Globus pallidus (tissue), 1 donor: ENCODE data around the gene TNXB.
"Not testable (repeated sequence)": the region's sequence is repeated elsewhere in the genome, so short reads cannot be mapped to it uniquely, and the experiment has no call there.

ENCODE experiments used
- DNase-seq: peaks from one replicate; pipeline ENCODE4 v3.0.0-alpha.2; 2015; ENCODE audit warnings: low spot score

Gene TNXB

DNA sequence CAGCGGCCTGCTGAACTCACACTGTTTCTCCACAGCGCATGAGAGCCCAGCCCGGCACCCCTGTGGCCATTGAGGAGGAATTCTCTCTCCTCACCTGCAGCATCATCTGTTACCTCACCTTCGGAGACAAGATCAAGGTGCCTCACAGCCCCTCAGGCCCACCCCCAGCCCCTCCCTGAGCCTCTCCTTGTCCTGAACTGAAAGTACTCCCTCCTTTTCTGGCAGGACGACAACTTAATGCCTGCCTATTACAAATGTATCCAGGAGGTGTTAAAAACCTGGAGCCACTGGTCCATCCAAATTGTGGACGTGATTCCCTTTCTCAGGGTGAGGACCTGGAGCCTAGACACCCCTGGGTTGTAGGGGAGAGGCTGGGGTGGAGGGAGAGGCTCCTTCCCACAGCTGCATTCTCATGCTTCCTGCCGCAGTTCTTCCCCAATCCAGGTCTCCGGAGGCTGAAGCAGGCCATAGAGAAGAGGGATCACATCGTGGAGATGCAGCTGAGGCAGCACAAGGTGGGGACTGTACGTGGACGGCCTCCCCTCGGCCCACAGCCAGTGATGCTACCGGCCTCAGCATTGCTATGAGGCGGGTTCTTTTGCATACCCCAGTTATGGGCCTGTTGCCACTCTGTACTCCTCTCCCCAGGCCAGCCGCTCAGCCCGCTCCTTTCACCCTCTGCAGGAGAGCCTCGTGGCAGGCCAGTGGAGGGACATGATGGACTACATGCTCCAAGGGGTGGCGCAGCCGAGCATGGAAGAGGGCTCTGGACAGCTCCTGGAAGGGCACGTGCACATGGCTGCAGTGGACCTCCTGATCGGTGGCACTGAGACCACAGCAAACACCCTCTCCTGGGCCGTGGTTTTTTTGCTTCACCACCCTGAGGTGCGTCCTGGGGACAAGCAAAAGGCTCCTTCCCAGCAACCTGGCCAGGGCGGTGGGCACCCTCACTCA, 69.5 kb downstream of the TNXB start:
- DNase-seq: not testable (repeated sequence)

DNA sequence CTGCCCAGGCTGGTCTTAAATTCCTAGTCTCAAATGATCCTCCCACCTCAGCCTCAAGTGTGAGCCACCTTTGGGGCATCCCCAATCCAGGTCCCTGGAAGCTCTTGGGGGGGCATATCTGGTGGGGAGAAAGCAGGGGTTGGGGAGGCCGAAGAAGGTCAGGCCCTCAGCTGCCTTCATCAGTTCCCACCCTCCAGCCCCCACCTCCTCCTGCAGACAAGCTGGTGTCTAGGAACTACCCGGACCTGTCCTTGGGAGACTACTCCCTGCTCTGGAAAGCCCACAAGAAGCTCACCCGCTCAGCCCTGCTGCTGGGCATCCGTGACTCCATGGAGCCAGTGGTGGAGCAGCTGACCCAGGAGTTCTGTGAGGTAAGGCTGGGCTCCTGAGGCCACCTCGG, 70.3 kb downstream of the TNXB start:
- not testable (repeated sequence) for DNase-seq

DNA sequence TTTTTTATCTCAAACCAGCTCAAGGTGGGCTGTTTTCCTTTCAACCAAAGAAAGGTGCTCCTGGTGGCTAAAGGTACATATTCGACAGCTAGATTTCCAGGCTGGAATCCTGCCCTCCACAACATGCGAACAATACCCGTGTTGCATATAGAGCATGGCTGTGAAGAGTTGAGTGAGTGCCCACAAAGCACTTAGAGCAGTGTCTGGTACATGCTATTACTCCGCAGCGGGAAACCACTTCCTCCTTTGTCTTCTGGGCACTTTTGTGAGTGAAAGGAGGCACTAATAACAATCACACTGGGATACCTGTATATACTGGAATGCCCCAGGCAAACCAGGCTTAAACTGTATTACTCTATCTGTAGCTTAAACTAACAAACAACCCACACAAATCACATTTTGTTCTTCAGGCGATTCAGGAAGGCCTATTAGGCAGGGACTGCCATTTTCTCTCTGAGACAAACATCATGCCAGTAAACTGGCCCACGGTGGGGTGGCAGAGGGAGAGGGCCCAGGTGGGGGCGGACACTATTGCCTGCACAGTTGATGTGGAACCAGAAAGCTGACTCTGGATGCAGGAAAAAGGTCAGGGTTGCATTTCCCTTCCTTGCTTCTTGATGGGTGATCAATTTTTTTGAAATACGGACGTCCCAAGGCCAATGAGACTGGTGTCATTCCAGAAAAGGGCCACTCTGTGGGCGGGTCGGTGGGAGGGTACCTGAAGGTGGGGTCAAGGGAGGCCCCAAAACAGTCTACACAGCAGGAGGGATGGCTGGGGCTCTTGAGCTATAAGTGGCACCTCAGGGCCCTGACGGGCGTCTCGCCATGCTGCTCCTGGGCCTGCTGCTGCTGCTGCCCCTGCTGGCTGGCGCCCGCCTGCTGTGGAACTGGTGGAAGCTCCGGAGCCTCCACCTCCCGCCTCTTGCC, 71.3 kb downstream of the TNXB start, which contains the start of gene CYP21A2:
Gene CYP21A2 (plus strand): TSS at position 818 of the 927 bp plus-strand sequence. CDS start 8 bp downstream, at position 826.
- not testable (repeated sequence) for DNase-seq

DNA sequence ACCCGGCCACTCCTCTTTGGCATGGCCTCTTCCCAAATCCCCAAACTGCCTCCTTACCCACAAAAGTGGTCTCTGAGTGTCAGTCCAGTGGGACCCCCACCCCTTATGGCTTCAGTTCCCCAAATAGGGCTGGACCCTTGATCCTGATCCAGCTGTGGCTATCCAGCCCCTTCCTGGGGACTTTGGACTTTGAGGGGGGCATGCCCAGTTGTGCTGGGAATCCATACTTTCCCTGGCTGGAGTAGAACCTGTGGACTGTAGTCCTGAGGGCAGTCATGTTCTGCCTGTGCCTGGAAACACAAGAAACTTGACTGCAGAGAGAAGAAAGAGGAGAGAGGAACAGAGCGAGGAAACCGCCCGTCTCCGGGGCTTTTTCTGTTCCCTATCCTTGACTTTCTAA, 72.0 kb downstream of the TNXB start:
- not testable (repeated sequence) for DNase-seq

DNA sequence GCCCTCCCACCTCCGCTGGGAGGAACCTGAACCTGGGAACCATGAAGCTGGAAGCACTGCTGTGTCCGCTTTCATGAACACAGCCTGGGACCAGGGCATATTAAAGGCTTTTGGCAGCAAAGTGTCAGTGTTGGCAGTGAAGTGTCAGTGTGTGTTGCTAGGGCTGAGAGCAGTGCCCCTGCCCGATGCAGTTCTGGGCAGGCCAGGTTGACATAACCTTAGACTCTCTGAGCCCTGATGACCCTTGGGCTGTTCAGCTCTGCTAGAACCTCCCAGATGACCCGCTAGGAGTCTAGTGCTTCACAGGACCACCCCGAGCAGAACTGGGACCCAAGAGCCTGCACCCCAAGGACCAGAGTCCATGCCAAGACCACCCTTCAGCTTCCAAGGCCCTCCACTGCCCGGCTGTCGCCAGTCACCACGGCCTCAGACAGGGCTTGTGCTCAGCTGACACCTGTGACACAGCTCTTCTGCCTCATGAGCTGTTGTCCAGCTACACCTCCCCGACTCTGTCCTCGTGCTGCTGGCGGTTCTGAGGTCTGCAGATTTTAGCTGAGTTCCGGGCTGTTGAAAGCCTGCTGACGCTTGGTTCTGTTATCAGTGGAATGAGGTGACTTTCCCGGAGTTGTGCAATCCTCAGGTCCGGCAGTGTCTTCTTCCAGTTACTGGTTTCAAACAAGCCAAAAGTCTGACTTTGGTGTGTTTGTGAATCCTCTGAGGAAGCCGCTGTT, 73.7 kb downstream of the TNXB start:
- DNase-seq: not testable (repeated sequence)

DNA sequence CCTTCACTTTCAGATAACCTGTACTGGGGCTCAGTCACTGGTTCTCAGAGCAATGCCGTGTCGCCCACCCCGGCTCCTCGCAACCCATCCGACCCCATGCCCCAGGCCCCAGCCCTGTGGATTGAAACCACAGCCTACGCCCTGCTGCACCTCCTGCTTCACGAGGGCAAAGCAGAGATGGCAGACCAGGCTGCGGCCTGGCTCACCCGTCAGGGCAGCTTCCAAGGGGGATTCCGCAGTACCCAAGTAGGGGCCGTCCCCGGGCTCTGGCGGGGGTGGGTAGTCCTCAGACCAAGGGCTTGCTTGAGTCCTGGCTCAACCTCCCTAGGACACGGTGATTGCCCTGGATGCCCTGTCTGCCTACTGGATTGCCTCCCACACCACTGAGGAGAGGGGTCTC, 79.6 kb downstream of the TNXB start:
- not testable (repeated sequence) for DNase-seq

DNA sequence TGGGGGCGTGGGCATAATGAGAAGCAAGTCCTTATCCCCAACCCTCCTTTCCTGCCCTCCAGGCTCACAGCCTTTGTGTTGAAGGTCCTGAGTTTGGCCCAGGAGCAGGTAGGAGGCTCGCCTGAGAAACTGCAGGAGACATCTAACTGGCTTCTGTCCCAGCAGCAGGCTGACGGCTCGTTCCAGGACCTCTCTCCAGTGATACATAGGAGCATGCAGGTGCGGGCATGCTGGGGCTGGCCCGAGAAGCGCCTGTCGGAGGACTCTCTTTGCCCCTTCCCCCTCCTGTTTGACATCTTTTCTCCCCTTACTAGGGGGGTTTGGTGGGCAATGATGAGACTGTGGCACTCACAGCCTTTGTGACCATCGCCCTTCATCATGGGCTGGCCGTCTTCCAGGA, 80.5 kb downstream of the TNXB start:
- DNase-seq: not testable (repeated sequence)

DNA sequence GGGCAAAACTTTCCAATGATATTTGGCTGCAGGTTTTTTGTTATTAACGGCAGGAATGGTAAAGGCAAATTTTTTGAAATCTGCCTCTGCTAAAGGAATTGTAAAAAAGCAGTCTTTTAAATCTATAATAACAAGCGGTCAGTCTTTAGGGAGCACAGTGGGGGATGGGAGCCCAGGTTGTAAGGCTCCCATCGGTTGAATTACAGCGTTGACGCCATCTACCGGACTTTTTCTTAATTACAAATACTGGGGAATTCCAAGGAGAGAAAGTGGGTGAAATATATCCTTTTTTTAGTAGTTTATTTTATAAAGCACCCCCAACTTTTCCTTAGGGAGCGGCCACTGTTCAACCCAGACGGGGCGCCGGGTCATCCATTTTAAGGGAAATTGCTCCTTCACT, 87.0 kb downstream of the TNXB start:
- DNase-seq: not testable (repeated sequence)

DNA sequence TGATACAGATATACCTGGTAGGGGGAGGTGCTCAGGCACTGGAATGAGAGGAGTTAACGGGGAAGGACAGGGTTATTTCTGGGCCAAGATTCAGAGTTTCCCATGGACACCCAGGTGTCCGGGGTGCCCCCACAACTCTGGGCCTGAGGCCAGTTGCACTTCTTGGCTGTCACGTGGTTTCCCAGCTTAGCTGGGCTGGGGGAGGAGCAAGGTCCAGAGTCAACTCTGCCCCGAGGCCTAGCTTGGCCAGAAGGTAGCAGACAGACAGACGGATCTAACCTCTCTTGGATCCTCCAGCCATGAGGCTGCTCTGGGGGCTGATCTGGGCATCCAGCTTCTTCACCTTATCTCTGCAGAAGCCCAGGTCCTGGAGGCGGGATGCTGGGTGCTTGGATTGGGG, 94.6 kb downstream of the TNXB start, which contains the start of gene C4B:
Gene C4B (plus strand): TSS at position 249 of the 400 bp plus-strand sequence. CDS start 51 bp downstream, at position 300.
- not testable (repeated sequence) for DNase-seq

DNA sequence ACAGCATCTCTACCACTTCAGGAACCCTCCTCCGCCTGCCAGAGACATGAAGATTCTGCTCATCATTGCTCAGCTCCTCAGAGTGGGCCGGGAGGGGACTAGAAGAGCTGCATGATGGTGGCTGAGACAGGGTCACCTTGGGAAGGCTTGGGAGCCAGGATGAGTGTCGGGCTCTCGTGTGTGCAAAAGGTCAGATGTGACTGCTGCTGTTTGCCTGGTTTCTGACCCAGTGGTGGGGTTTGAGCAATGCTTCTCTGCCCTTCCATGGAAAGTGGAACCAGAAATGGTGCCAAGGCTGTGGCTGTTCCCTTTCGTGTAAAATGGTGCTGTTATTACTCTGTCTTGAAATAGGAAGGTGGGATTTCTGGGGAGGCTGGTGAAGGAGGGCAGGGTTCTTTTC, 95.4 kb downstream of the TNXB start:
- not testable (repeated sequence) for DNase-seq

DNA sequence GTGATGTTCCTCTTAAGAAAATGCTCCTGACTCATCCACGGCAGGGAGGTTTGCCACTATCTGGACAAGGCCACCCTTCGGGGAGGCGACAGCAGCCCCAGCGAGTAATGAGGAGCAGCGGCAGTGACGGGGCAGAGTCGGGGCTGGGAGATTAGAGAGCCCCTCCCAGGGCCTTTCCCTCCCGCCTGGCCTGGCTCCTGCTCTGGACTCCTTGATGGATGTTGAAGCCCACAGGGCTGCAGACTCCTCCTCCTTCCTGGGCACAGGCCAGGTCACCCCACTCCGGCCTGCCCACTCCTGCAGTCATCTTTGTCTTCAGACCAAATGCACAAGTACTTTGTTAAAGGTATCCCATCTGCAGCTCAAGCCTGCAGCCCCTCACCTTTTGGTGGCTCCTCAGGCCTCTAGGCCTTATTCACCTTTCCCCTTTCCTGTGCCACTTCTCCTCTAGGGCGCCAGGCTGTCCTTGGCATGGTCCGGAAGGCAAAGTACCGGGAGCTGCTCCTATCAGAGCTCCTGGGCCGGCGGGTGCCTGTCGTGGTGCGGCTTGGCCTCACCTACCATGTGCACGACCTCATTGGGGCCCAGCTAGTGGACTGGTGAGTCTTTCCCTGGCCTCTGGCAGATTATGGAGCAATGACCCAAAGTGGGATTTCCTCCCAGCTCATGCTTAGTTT, 96.1 kb downstream of the TNXB start:
- not testable (repeated sequence) for DNase-seq

DNA sequence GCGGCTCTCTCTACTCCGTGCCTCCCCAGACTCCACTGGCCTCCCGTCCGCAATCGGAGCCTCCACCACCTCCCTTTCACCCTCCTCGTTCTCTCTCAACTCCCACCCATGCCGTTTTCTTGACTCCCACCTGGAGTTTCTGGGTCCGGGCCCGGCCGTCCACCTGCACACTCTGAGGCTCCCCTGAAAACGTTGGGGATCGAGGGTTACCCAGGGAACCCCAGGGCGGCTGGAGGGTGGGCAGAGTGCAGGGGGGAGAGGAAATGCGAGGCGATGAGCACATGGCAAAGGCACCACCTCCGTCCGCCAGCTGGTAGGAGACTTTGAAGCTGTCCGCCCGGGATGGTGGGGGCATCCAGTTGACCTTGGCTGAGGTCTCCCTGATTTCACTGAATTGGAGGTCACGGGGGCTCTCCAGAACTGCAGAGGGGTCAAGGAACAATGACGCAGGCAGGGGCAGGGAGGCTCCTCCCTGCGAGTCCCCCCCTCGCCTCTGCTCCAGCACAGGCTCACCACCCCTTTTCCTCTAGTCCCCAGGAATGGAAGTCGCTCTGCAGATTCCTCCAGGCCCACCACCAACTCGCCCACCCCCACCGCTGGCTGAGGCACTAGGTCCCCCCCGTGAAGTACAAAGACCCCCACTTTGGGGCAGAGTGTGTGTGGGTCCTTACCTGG, 98.1 kb downstream of the TNXB start:
- DNase-seq: not testable (repeated sequence)

DNA sequence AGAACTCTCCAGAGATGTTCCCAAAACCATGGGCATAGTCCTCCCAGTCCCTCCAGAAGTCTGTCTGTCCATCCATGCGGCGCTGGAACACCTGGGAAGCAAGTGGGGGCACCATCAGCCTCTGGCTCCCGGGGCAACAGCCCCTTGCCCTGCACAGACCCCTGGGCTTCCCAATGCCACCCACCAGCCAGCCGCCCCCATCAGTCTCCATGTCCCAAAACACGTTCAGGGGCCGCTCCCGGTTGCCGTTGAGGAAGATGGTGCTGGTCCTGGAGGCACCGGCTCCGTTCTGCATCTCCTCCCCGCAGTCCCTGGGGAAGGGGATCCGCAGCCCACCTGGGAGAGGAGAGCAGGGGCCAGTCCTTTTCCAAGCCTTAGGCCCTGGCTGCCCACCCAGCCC, 99.6 kb downstream of the TNXB start:
- not testable (repeated sequence) for DNase-seq

DNA sequence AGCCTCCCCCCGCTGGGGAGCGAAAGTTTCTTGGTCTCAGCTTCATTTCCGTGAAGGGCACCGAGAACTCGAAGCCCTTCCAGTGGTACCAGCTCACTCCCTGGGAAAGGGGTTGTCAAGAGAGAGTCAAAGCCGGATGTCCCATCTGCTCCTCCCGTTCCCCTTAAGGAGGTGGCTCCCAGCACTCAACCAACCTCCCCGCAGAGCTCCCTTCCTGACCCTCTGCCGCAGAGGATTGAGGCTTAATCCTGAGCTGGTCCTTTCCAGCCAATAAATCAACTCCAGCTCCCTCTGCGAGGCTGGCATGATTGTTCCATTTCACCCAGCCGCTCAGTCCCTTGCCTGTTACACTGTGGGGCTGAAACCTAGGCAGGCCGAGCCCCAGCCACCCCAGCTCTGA, 100.5 kb downstream of the TNXB start:
- not testable (repeated sequence) for DNase-seq

DNA sequence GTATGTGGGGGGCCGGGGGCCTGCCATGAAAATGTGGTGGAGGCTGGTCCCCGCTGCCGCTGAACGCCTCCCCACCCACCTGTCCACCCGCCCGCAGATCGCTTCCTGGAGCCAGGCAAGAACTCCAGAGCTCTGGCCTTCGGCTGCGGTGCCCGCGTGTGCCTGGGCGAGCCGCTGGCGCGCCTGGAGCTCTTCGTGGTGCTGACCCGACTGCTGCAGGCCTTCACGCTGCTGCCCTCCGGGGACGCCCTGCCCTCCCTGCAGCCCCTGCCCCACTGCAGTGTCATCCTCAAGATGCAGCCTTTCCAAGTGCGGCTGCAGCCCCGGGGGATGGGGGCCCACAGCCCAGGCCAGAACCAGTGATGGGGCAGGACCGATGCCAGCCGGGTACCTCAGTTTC, 101.1 kb downstream of the TNXB start:
- DNase-seq: not testable (repeated sequence)

DNA sequence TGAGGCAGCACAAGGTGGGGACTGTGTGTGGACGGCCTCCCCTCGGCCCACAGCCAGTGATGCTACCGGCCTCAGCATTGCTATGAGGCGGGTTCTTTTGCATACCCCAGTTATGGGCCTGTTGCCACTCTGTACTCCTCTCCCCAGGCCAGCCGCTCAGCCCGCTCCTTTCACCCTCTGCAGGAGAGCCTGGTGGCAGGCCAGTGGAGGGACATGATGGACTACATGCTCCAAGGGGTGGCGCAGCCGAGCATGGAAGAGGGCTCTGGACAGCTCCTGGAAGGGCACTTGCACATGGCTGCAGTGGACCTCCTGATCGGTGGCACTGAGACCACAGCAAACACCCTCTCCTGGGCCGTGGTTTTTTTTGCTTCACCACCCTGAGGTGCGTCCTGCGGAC, 102.1 kb downstream of the TNXB start:
- DNase-seq: not testable (repeated sequence)

DNA sequence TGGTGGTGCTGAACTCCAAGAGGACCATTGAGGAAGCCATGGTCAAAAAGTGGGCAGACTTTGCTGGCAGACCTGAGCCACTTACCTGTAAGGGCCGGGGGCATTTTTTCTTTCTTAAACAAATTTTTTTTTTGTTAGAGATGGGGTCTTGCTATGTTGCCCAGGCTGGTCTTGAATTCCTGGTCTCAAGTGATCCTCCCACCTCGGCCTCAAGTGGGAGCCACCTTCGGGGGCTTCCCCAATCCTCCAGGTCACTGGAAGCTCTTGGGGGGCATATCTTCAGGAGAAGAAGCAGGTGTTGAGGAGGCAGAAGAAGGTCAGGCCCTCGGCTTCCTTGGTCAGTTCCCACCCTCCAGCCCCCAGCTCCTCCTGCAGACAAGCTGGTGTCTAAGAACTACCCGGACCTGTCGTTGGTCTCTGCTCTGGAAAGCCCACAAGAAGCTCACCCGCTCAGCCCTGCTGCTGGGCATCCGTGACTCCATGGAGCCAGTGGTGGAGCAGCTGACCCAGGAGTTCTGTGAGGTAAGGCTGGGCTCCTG, 103.1 kb downstream of the TNXB start:
- not testable (repeated sequence) for DNase-seq

DNA sequence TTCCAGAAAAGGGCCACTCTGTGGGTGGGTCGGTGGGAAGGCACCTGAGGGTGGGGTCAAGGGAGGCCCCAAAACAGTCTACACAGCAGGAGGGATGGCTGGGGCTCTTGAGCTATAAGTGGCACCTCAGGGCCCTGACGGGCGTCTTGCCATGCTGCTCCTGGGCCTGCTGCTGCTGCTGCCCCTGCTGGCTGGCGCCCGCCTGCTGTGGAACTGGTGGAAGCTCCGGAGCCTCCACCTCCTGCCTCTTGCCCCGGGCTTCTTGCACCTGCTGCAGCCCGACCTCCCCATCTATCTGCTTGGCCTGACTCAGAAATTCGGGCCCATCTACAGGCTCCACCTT, 103.6 kb downstream of the TNXB start:
- DNase-seq: not testable (repeated sequence)

DNA sequence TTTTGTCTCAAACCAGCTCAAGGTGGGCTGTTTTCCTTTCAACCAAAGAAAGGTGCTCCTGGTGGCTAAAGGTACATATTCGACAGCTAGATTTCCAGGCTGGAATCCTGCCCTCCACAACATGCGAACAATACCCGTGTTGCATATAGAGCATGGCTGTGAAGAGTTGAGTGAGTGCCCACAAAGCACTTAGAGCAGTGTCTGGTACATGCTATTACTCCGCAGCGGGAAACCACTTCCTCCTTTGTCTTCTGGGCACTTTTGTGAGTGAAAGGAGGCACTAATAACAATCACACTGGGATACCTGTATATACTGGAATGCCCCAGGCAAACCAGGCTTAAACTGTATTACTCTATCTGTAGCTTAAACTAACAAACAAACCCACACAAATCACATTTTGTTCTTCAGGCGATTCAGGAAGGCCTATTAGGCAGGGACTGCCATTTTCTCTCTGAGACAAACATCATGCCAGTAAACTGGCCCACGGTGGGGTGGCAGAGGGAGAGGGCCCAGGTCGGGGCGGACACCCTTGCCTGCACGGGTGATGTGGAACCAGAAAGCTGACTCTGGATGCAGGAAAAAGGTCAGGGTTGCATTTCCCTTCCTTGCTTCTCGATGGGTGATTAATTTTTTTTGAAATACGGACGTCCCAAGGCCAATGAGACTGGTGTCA, 104.1 kb downstream of the TNXB start:
- DNase-seq: not testable (repeated sequence)

DNA sequence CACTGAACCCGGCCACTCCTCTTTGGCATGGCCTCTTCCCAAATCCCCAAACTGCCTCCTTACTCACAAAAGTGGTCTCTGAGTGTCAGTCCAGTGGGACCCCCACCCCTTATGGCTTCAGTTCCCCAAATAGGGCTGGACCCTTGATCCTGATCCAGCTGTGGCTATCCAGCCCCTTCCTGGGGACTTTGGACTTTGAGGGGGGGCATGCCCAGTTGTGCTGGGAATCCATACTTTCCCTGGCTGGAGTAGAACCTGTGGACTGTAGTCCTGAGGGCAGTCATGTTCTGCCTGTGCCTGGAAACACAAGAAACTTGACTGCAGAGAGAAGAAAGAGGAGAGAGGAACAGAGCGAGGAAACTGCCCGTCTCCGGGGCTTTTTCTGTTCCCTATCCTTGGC, 104.7 kb downstream of the TNXB start:
- not testable (repeated sequence) for DNase-seq
